Liver (tissue), 9 donors: ENCODE results near the gene NXN. TPM values are rescaled to one million over a fixed set of nuclear protein-coding genes. Genes with fewer than 3 reads are reported as not detected.

Experiments
- DNase-seq: peaks from one replicate; pipeline ENCODE4 v3.0.0-alpha.2; 2017; ENCODE audit warnings: low spot score
- H3K27ac ChIP-seq, 2 donors: one replicate each; pipeline ENCODE4 v1.7.0; 2013; ENCODE audit warnings: inconsistent platforms in 2 of 2, low read length in 2 of 2, control low read depth in 1 of 2, low read depth in 1 of 2, mild to moderate bottlenecking in 1 of 2
- H3K27me3 ChIP-seq, 4 donors: one replicate each; pipeline versions ENCODE4 v1.6.1 to v1.7.0; 2013; ENCODE audit warnings: low read length in 3 of 4, inconsistent platforms in 1 of 4, mild to moderate bottlenecking in 1 of 4, moderate library complexity in 1 of 4; ENCODE audit not compliant: control insufficient read depth in 4 of 4, insufficient read depth in 4 of 4
- H3K36me3 ChIP-seq, 4 donors: one replicate each; pipeline versions ENCODE4 v1.6.1 to v1.7.0; 2013; ENCODE audit warnings: low read length in 3 of 4, mild to moderate bottlenecking in 3 of 4, low read depth in 1 of 4, moderate library complexity in 1 of 4; ENCODE audit not compliant: control insufficient read depth in 4 of 4, insufficient read depth in 3 of 4
- H3K4me1 ChIP-seq, 4 donors: one replicate each; pipeline versions ENCODE4 v1.6.1 to v1.7.0; 2013; ENCODE audit warnings: low read length in 3 of 4, mild to moderate bottlenecking in 3 of 4, moderate library complexity in 1 of 4; ENCODE audit not compliant: control insufficient read depth in 4 of 4, insufficient read depth in 4 of 4
- H3K4me3 ChIP-seq, 3 donors: one replicate each; pipeline versions ENCODE4 v1.6.1 to v1.7.0; 2013; ENCODE audit warnings: low read length in 3 of 3, control low read depth in 1 of 3, low read depth in 1 of 3, mild to moderate bottlenecking in 1 of 3
- H3K9ac ChIP-seq, 2 donors: one replicate each; pipeline ENCODE4 v1.7.0; 2013; ENCODE audit warnings: low read length in 2 of 2, mild to moderate bottlenecking in 2 of 2, moderate library complexity in 2 of 2, control low read depth in 1 of 2, low read depth in 1 of 2
- H3K9me3 ChIP-seq, 4 donors: one replicate each; pipeline versions ENCODE4 v1.6.1 to v1.7.0; 2013; ENCODE audit warnings: low read length in 3 of 4; ENCODE audit not compliant: control insufficient read depth in 4 of 4
- EGR1 ChIP-seq, 2 donors: IDR thresholded peaks; 2 replicates each; pipeline ENCODE4 v1.6.1; 2016 to 2018; ENCODE audit warnings: antibody characterized with exemption in 2 of 2, low read depth in 2 of 2
- FOXA1 ChIP-seq: IDR thresholded peaks from 2 replicates; pipeline ENCODE4 v1.6.1; 2016; ENCODE audit warnings: antibody characterized with exemption
- FOXA2 ChIP-seq: IDR thresholded peaks from 2 replicates; pipeline ENCODE4 v1.6.1; 2016; ENCODE audit warnings: antibody characterized with exemption
- GABPA ChIP-seq, 2 donors: IDR thresholded peaks in 1 of 2; conservative IDR thresholded peaks in 1 of 2; 2 replicates each; pipeline ENCODE4 v1.6.1; 2016; ENCODE audit warnings: antibody characterized with exemption in 2 of 2, mild to moderate bottlenecking in 1 of 2, moderate library complexity in 1 of 2
- HNF4A ChIP-seq, 2 donors: conservative IDR thresholded peaks; 2 replicates each; pipeline ENCODE4 v1.6.1; 2016; ENCODE audit warnings: antibody characterized with exemption in 2 of 2, mild to moderate bottlenecking in 2 of 2
- HNF4G ChIP-seq: IDR thresholded peaks from 2 replicates; pipeline ENCODE4 v1.6.1; 2016; ENCODE audit warnings: antibody characterized with exemption
- JUND ChIP-seq, 2 donors: IDR thresholded peaks; 2 replicates each; pipeline ENCODE4 v1.6.1; 2016; ENCODE audit warnings: antibody characterized with exemption in 2 of 2
- NR2F2 ChIP-seq: IDR thresholded peaks from 2 replicates; pipeline ENCODE4 v1.6.1; 2016; ENCODE audit warnings: antibody characterized with exemption
- RAD21 ChIP-seq, 2 donors: IDR thresholded peaks; 2 replicates each; pipeline ENCODE4 v1.6.1; 2016; ENCODE audit warnings: antibody characterized with exemption in 2 of 2, mild to moderate bottlenecking in 2 of 2
- RXRA ChIP-seq, 2 donors: IDR thresholded peaks; 2 replicates each; pipeline ENCODE4 v1.6.1; 2017 to 2018; ENCODE audit warnings: antibody characterized with exemption in 2 of 2, mild to moderate bottlenecking in 1 of 2
- SP1 ChIP-seq: IDR thresholded peaks from 2 replicates; pipeline ENCODE4 v1.6.1; 2018; ENCODE audit warnings: antibody characterized with exemption, mild to moderate bottlenecking
- TAF1 ChIP-seq: conservative IDR thresholded peaks from 2 replicates; pipeline ENCODE4 v1.6.1; 2016; ENCODE audit warnings: antibody characterized with exemption, mild to moderate bottlenecking
- YY1 ChIP-seq: IDR thresholded peaks from 2 replicates; pipeline ENCODE4 v1.6.1; 2016; ENCODE audit warnings: antibody characterized with exemption, mild to moderate bottlenecking
- WGBS: extraction: QIAGEN DNeasy Blood & Tissue Kit; methylation state at CpG from one replicate; pipeline ENCODE4 v1.1.7; 2013; 5-methylcytosine and 5-hydroxymethylcytosine counted together
- polyA plus RNA-seq, 2 donors: library from polyadenylated mRNA; stranded (reverse) in 1 of 2; unstranded in 1 of 2; fragments of 200-250 nt in 1 of 2; fragments of >200 nt in 1 of 2; fragmentation: Nextera tagmentation in 1 of 2; extraction: Ambion mirVana in 1 of 2; gene quantifications; one replicate each; pipeline versions ENCODE4 v1.2.1 to v1.2.3, GENCODE V29; 2013 to 2015
- total RNA-seq, 2 donors: library from RNA; depleted of rRNA; stranded (reverse); fragments of >200 nt; gene quantifications; one replicate each; pipeline ENCODE4 v1.2.3, GENCODE V29; 2014
- TF ChIP-seq, protein P1 (sequence below): IDR thresholded peaks from 2 replicates; pipeline ENCODE4 v1.6.1; 2016; ENCODE audit warnings: antibody characterized with exemption
- TF ChIP-seq, protein P2 (sequence below): IDR thresholded peaks from 2 replicates; pipeline ENCODE4 v1.6.1; 2016; ENCODE audit warnings: antibody characterized with exemption
- TF ChIP-seq, protein P3 (sequence below): fragments of 150-350 bp; IDR thresholded peaks from 2 replicates; pipeline ENCODE4 v1.5.1; 2017; ENCODE audit warnings: improper control_type of control experiment, low read depth, low read length; ENCODE audit not compliant: missing input control
- TF ChIP-seq, protein P4 (sequence below): IDR thresholded peaks from 2 replicates; pipeline ENCODE4 v1.6.1; 2016; ENCODE audit warnings: antibody characterized with exemption
- donor health status: healthy.
- donor health status: healthy.
- donor health status: healthy.
- donor health status: healthy.
- donor health status: healthy.

NXN gene
- total and polyA plus RNA-seq, 4 donors = 2.3 to 4.5 (median 3.3) TPM

DNA sequence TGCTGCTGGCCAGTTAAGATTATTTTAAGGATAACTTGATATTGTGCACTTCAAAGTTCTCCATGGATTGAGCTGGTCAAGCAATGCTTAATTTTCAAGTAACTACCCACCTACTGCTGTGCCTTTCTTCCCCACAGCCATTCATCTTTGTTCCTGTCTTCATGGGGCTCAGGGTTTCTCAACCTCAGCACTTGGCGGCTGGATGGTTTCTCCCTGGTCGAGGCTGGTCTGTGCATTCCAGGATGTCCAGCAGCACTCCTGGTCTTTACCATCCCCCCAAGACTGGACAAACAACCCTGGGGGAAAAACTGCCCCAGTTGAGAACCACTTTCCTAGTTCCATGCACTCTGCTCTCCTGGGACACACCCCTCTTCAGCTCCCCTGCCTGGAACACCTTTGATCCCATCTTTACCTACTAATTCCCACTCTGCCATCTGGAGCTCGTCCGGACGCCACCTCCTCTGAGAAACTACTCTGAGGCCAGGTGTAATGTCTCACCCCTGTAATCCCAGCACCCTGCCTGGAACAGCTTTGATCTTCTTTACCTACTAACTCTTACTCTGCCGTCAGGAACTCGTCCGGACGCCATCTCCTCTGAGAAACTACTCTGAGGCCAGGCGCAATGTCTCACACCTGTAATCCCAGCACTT, 81.5 kb downstream of the NXN start:
- no peak for DNase-seq
- WGBS = 92% methylated on average over 10 of the region's 10 CpGs
- TF ChIP-seq, protein P1, sequence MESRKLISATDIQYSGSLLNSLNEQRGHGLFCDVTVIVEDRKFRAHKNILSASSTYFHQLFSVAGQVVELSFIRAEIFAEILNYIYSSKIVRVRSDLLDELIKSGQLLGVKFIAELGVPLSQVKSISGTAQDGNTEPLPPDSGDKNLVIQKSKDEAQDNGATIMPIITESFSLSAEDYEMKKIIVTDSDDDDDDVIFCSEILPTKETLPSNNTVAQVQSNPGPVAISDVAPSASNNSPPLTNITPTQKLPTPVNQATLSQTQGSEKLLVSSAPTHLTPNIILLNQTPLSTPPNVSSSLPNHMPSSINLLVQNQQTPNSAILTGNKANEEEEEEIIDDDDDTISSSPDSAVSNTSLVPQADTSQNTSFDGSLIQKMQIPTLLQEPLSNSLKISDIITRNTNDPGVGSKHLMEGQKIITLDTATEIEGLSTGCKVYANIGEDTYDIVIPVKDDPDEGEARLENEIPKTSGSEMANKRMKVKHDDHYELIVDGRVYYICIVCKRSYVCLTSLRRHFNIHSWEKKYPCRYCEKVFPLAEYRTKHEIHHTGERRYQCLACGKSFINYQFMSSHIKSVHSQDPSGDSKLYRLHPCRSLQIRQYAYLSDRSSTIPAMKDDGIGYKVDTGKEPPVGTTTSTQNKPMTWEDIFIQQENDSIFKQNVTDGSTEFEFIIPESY = no peak
- TF ChIP-seq EGR1 (IDR thresholded peaks at IDR 0.05; ENCODE audit: low read depth in 2 of 2) (no peak), NR2F2 (no peak), TAF1 (no peak), RXRA (IDR thresholded peaks at IDR 0.05) (no peak), JUND (IDR thresholded peaks at IDR 0.05) (no peak), FOXA2 (no peak), RAD21 (IDR thresholded peaks at IDR 0.05) (no peak), SP1 (no peak), FOXA1 (no peak), HNF4G (no peak), HNF4A (conservative IDR thresholded peaks at IDR 0.05) (no peak), YY1 (no peak), GABPA (IDR thresholded peaks at IDR 0.05 in 1 of 2, conservative IDR thresholded peaks at IDR 0.05 in 1 of 2) (no peak)
- TF ChIP-seq, protein P2, sequence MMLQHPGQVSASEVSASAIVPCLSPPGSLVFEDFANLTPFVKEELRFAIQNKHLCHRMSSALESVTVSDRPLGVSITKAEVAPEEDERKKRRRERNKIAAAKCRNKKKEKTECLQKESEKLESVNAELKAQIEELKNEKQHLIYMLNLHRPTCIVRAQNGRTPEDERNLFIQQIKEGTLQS = no peak
- TF ChIP-seq, protein P3, sequence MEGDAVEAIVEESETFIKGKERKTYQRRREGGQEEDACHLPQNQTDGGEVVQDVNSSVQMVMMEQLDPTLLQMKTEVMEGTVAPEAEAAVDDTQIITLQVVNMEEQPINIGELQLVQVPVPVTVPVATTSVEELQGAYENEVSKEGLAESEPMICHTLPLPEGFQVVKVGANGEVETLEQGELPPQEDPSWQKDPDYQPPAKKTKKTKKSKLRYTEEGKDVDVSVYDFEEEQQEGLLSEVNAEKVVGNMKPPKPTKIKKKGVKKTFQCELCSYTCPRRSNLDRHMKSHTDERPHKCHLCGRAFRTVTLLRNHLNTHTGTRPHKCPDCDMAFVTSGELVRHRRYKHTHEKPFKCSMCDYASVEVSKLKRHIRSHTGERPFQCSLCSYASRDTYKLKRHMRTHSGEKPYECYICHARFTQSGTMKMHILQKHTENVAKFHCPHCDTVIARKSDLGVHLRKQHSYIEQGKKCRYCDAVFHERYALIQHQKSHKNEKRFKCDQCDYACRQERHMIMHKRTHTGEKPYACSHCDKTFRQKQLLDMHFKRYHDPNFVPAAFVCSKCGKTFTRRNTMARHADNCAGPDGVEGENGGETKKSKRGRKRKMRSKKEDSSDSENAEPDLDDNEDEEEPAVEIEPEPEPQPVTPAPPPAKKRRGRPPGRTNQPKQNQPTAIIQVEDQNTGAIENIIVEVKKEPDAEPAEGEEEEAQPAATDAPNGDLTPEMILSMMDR = no peak
- H3K36me3 ChIP-seq = no peaks in the 10 kb centered on the region
- no peaks in the 10 kb centered on the region for H3K27me3 ChIP-seq
- H3K9ac ChIP-seq = no peak overlapping the region
- no peak overlapping the region for H3K4me3 ChIP-seq
- no peak overlapping the region for H3K27ac ChIP-seq
- peaks cover 0 to 5% (median 0%) of the 10 kb centered on the region in 4 donors for H3K4me1 ChIP-seq
- no peaks in the 10 kb centered on the region for H3K9me3 ChIP-seq

DNA sequence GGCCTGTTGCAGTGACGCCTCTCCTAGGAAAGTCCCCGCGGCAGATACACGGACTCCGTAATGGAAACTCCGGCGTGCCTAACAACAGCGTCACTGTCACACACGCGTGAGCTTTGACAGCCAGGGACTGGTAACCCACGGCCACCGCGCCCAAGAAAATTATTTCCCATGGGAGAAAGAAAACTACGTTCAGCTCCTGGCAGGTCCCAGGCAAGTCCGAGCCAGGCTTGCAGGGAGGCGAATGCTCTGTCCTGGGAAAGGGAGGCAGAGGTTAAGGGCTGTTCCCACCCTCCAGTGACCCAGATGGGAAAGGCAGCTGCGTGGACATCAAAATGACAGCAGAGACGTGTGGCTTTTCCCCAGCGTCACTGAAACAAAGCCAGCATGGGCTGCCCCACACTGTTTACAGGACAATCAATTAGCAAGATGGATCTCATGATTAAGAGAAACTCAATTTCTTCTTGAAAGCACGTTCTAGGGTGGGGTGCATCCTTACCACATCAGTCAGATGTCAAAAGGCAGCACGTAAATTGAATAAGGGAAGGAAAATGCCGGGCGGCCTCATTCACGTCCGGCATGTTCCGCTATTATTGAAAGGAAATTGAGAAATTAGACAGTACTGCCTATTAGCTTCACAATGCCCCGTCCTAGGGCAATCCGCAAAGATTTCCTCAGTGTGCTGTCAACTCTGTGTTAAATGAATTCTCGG, 82.5 kb downstream of the NXN start:
- DNase-seq = no peak
- no peaks in the 10 kb centered on the region for H3K27me3 ChIP-seq
- H3K9ac ChIP-seq = no peak overlapping the region
- H3K4me3 ChIP-seq = no peak overlapping the region
- no peaks in the 10 kb centered on the region for H3K9me3 ChIP-seq
- peak overlapping the region in 1 of 2 donors; percentile 37 for H3K27ac ChIP-seq
- peaks cover 0 to 4% (median 0%) of the 10 kb centered on the region in 4 donors for H3K4me1 ChIP-seq
- H3K36me3 ChIP-seq = no peaks in the 10 kb centered on the region
- WGBS = 78% methylated on average over 29 of the region's 29 CpGs
- TF ChIP-seq JUND (IDR thresholded peaks at IDR 0.05) (no peak), SP1 (peak; percentile 54), HNF4A (conservative IDR thresholded peaks at IDR 0.05) (no peak), TAF1 (no peak), FOXA2 (no peak), EGR1 (IDR thresholded peaks at IDR 0.05; ENCODE audit: low read depth in 2 of 2) (no peak), HNF4G (no peak), FOXA1 (no peak), GABPA (IDR thresholded peaks at IDR 0.05 in 1 of 2, conservative IDR thresholded peaks at IDR 0.05 in 1 of 2) (no peak), YY1 (no peak)
- TF ChIP-seq, protein P3 = no peak
- TF ChIP-seq, protein P4, sequence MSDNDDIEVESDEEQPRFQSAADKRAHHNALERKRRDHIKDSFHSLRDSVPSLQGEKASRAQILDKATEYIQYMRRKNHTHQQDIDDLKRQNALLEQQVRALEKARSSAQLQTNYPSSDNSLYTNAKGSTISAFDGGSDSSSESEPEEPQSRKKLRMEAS = no peak
- TF ChIP-seq, protein P1 = no peak
- TF ChIP-seq, protein P2 = no peak
